HG03469 (cell line): ENCODE measurements around the gene PSMC3IP.
"Not testable (repeated sequence)": the region's sequence is repeated elsewhere in the genome, so short reads cannot be mapped to it uniquely, and the experiment has no call there.

ENCODE experiments used
- ATAC-seq: cut with Tn5 transposase; IDR thresholded peaks from one replicate; pipeline ENCODE4 v1.9.1; 2021; ENCODE audit warnings: mild to moderate bottlenecking, moderate library complexity, moderate number of reproducible peaks; ENCODE audit not compliant: unreplicated experiment

Gene PSMC3IP, protein sequence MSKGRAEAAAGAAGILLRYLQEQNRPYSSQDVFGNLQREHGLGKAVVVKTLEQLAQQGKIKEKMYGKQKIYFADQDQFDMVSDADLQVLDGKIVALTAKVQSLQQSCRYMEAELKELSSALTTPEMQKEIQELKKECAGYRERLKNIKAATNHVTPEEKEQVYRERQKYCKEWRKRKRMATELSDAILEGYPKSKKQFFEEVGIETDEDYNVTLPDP

DNA sequence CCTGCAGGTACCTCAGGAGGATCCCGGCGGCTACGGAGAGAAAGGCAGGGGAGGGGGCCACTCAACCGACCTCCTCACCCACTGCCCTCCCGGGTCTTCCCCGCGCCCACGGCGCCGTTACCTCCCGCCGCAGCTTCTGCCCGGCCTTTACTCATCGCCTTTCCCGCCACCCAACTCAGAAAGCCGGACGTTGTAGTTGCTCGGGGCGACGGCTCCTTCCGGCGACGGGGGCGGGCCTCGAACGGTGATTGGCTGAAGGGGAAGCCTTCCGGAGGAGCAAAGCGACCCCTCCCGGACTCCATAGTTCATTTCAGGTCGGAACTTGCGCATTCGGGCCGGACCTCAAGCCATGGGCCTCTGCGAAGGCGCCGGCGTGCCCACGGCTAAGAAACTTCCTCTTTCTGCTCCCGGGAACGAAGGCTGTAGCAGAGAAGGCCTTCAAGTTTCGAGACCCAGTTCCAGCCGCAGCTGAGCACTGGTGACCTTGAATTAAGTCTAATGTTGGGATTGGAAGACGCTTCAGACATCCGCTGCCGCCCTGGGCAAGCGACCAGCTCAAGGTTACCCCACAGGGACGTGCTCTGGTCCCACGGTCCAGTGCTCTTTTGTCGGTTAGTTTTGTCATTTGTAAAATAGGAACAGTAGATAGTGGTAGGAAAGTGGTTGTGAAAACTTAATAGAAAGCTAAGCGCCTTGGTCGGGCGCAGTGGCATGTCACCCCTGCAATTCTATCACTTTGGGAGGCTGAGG, at the start of gene PSMC3IP:
Gene PSMC3IP, minus strand, starts transcription at position 198 of the 750 bp plus-strand sequence. Its CDS starts 43 bp downstream, at position 155.
- ATAC-seq, result peak; percentile 53

DNA sequence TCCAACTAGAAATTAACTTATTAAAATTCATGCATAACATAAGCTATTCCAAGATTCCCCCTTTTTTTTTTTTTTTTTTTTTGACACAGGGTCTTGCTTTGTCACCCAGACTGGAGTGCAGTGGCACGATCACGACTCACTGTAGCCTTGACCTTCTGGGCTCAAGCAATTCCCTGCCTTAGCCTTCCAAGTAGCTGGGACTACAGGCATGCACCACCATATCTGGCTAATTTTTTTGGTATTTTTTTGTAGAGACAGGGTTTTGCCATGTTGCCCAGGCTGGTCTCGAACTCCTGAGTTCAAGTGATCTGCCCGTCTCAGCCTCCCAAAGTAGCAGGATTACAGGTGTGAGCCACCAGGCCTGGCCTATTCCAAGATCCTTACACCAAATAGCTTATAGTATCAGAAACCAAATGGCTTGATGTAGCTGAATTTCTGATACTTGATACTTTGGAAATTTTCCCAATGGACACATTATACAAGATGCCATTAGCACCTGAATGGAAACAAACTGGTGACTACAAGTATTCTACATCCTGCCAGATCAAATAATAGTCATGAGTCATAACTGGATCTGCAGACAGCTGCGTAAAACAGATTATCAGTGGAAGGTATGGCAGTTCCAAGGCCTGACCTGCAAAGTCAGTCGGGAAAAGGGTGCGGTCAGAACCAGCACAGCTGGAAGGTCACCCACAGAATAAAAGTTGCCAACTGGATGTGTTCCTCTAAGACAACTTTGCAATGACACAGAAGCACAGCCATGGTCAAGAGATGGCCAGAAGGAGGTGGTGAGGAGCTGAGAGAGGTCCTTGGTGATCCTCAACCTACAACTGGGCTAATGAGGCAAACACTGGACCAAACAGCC, 46.4 kb upstream of the PSMC3IP start:
- ATAC-seq, result no peak

DNA sequence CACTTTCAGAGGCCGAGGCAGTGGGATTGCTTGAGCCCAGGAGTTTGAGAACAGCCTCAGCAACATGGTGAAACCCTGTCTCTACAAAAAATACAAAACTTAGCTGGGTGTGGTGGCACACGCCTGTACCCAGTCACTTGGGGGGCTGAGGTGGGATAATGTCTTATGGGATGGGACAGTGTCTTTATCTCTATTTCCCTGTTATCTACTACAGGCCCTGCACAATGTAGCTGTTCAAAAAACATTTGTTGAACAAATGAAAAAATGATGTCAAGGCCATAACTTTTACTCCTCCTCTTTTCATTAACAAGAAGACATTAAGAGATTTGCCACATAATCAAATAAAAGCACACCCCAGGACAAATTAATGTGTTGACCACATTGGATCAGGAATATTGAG, 45.7 kb upstream of the PSMC3IP start:
- no peak for ATAC-seq

DNA sequence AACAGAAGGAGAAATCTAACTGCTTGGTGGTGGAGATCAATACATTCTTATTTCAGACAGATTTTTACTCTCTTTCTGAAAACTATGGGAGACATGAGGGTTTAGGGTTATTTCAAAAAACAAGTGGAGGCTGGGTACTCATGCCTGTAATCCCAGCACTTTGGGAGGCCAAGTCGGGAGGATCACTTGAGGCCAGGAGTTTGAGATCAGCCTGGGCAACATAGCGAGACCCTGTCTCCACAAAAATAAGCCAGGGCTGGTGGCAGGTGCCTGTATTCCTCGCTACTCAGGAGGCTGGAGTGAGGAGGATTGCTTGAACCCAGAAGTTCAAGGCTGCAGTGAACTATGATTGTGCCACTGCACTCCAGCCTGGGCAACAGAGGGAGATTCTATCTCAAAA, 44.5 kb upstream of the PSMC3IP start:
- ATAC-seq, result not testable (repeated sequence)

DNA sequence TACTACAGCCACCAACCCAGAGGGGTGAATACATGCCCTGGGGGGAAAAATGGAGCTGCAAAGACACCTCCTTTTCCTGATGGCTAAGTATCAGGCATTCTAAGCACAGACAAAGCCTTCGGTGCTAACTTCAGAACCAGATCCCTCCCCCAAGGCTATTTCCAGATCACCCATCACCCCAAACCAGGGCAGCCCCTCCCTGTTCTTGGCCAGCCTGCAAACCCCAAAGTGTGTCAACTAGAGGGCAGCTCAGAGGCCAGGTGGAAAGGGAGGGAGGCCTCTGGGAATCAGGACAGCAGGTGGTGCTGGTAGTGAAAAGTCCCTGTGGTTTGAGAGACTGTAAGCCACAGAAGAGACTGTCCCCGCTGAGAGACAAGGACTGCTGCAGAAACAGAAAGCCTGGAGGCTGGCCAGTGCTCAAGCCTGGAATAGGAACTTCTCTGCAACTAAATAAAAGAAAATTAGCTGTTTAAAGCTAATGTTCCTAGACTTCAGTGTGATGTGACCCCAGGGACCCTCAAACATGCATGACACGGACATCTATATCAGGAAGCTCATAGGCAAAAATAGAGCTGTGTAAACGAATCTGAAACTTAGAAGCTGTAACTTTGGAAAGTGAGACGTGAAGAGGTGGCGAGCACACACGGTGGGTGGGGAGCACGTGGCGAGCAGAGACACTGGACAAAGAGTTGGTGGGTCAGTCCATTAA, 41.1 kb upstream of the PSMC3IP start:
- ATAC-seq, result peak; percentile 47

DNA sequence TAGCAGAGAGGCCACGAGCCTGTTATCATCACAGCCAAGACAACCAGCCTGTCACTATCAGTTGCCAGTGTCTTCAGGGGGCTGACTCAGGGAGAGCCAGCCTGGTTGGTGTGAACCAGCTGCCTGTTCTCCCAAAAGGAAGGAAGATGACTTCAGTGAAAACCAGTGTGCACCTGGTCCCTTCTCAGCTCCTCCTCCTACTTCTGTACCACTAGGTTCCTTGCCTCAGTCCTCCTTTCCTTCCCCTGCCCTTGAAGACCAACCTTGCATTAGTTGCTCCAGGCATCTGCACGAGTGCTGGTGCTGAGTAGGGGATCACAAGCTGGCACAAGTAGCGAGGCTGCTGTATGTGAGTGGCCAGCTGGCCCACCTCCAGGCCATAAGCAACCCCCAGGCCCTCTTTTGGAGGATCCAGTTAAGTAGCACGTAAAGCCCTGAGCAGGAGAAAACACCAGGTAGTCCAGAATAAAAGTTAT, 40.5 kb upstream of the PSMC3IP start:
- no peak for ATAC-seq

DNA sequence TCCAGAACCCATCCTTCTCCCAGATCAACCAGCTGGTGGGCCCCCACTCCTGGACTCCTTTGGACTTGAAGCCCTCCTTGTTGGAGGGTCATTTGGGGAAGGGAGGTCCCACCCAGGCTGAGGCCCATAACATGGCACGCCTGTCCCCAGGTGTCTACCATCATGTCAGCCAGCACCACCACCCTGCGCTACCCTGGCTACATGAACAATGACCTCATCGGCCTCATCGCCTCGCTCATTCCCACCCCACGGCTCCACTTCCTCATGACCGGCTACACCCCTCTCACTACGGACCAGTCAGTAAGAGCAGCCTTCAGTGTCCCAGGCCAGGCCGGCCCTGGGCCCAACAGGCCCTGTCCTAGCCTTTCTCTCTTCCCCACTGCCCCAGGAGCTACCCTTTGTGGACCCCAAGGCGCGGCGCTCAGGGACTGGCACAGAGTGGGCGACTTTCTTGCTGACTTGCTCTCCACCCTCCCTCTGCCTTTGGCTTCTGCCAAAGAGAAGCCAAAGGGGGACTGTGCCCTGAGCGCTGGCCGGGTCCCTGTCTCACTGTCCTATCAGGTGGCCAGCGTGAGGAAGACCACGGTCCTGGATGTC, 36.3 kb upstream of the PSMC3IP start:
- ATAC-seq, result no peak

DNA sequence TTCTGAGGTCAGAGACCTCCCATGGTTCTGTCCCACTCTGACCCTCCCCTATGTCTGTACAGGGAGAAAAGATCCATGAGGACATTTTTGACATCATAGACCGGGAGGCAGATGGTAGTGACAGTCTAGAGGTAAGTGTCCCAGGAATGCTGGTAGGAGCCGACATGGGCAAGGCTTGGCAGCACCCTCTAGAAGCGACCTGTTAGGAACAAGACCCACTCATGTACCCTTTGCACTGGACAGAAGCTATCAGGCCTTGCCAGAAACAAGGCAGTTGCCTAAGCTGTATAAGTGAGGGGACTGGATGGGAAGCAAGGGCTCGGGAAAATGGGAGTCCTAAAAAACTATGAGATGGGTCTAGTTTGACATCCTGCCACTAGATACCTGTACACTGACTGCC, 34.5 kb upstream of the PSMC3IP start:
- no peak for ATAC-seq

DNA sequence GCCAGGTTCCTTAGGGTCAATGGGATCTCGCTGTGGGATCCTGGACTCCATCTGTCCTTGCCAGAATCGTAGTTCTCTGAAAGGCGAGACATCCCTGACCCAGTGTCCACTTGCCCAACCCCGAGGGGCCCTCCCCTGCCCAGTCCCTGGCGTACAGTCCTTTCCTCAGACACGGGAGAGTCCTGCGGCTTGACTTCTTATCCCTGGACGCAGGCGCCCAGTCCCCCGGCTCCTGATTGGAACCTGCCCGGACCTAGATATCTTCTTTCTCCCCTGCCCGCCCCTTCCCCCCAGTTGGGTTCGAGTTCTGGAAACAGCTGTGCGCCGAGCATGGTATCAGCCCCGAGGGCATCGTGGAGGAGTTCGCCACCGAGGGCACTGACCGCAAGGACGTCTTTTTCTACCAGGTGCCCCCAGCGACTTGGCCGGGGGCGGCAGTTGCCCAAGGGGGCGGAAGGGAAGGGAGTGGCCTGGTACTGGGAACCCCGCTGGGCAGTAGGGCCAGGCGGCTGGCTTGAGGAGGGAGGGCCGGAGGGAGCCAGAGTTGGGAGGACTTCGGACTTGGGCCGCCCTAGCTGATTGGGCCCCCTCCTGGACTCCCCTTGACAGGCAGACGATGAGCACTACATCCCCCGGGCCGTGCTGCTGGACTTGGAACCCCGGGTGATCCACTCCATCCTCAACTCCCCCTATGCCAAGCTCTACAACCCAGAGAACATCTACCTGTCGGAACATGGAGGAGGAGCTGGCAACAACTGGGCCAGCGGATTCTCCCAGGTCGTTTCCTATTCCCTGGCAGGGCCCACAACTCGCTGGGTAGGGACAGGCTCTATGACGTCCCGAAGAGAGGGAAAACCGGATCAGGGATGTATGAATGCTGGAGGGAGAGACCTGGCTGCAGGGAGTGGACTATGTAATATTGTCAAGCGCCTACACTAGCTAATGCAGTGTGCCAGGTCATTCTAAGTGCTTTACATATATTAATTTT, 32.6 kb upstream of the PSMC3IP start:
- ATAC-seq, result not testable (repeated sequence)

DNA sequence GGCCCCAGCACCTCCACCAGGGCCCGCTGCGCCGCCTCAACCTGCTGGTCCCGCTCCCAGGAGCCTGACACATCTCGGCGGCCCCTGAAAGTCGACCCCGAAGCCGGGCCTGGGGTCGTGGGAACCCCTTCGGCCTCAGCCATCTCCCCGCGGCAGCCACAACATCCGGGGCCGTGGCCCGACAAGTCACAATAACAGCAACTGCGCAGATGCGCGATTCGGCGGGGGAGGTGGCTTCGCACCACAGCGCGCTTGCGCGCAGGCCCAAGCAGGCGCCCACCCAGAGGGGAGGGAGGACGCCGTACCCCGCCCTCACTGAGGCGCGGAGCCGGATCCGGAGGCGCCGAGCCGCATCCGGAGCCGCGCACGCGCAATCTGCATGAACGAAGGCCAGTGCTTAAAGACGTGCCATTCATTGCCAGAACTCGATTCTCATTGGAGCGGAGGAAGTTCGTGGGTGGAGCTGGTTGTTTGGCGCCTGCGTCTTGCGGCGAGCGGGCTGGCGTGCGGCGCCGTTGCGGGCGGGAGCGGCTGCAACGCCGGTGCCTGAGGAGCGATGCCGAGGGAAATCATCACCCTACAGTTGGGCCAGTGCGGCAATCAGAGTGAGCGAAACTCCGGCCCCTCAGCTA, 31.8 kb upstream of the PSMC3IP start, which contains the start of the genes RETREG3 and TUBG1:
Gene RETREG3, minus strand, starts transcription at position 193 of the 632 bp plus-strand sequence. Its CDS starts 50 bp downstream, at position 143.
Gene TUBG1, plus strand, starts transcription at position 502 of the 632 bp plus-strand sequence. Its CDS starts 55 bp downstream, at position 557.
- ATAC-seq, result peak; percentile 74

DNA sequence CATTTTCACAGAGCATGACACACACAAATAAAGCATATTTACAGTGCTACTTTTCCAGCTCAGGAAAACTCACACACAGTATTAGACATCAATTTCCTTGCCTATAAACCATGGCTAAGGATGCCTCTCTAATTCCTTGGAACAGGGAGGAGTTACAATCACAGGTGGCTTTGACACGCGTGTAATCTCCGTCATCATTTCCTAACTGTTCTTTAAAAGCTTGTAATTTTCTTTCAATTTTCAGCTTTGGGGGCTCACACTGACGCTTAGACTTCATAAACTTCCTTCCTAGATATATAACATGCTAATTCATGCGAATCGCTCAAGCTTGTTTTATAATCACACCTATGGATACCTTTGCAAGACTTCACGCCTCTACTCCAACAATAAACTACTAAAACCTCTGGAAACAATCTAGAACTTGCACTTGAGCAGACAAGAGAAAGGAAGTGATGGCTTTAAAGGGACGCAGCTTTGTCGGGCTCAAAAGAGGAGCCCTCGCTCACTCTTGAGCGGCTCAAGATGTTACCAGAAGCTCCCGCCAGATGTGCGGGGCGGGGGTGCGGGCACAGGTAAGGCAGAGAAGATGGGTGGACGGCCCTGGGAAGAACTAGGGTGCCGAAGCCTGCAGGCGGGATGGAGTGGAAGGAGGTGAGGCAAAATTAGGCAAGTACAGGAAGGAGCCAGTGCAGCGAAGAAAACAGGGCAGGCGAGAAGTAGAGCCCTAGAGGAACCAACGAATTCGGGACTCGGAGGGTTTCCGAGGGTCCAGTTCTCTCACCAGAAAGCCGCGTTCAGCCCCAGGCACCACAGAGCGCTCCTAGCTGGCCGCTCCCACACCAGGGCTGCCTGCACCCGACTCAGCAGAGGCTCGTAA, 31.0 kb upstream of the PSMC3IP start:
- ATAC-seq, result peak; percentile 2

DNA sequence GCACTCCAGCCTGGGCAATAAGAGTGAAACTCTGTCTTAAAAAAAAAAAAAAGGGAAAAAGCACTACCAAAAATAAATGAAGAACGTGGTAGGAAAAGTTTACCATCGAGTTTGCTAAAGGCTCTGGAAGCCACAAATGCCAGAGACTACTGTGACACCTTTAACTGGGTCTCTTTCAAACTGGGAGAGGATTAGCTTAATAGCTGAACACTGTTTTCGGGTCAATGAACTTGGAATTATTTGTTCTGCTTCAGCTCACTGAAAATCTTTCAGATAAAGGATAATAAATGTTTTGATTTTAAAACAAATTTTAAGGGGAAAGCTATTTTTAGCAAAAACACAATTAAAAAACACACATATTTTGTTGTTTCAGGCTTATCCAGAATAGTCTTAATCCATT, 30.2 kb upstream of the PSMC3IP start:
- ATAC-seq, result no peak

DNA sequence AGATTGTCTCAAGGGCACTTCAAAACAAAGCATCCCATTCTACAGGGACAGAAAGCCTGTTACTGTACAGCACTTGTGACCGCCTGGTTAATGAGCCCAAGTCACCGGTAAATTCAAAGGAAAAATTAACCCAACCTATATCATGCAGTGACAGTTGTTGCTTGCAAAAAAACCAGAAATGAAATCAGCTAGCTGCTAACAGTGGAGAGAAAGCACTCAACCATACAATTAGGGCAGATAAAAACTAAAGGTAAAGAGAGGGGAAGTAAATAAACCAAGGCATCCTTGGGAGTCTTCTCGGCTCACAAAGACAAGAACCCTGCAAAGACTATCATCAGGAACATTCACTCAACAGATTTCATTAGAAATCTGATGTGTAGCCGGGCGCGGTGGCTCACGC, 25.8 kb upstream of the PSMC3IP start:
- no peak for ATAC-seq

DNA sequence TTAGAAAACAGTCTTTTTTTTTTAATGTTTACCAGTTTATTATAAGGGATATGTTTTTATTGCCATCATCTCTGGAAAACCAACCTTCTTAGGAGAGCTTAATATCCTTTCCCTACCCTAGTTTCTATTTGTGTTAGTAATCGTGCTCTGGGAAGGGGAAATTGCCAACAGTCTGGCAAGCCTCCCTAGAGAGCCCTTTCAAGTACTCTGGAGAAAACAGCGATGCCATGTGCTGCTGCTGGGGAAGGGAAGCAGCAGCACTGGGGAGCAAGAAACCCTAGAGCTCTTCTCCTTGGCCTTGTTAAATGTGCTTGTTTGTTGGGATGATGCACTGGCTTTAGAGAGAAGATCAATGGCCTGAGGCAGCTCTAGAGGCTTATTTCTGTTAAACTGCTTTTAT, 21.4 kb upstream of the PSMC3IP start:
- ATAC-seq, result no peak

DNA sequence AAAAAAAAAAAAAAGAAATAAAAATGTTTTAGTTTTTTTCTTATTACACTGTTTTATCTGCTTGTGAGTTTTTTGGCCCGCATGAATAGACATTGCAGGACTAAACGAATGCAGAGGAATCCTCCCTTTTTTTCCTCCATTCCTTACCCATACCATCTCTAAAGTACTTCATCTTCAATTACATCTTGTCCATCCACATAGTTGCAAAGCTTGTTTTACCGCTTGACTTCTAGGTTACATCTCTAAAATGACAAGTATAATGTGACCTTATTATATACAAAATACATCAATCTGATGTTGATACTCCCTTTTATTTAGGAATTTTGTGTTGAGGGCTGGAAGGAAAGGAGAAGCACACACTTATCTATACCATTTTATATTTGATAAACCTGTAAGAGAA, 18.9 kb upstream of the PSMC3IP start:
- ATAC-seq, result no peak

DNA sequence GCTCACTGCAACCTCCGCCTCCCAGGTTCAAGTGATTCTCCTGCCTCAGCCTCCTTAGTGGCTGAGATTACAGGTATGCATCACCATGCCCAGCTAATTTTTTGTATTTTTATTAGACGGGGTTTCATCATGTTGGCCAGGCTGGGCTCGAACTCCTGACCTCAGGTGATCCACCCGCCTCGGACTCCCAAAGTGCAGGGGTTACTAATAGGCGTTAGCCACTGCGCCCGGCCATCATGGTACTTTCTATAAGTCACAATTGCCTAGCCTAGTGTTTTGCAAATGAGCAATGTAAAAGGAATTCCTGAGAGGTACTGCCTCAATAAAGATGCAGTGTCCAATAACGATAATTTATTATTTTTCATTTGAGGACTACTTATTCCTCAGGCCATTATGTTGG, 13.9 kb upstream of the PSMC3IP start:
- ATAC-seq, result no peak

DNA sequence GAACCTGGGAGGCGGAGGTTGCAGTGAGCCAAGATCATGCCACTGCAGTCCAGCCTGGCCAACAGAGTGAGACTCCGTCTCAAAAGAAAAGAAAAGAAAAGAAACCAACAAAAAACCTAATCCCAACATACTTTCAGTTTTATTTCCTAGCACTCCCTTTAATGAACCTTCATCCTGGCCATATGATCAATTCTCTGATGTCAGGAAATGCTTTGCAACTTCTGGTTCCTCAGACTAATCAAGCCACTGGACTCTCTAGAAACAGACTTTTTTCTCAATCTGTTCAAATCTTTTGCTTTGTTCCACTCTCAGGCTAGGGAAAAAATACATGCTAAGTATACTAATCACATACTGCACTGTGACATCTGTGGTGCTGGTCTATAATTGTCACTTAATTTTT, 13.4 kb upstream of the PSMC3IP start:
- no peak for ATAC-seq
